ENCODE results near the gene ATP6AP2.

DNA sequence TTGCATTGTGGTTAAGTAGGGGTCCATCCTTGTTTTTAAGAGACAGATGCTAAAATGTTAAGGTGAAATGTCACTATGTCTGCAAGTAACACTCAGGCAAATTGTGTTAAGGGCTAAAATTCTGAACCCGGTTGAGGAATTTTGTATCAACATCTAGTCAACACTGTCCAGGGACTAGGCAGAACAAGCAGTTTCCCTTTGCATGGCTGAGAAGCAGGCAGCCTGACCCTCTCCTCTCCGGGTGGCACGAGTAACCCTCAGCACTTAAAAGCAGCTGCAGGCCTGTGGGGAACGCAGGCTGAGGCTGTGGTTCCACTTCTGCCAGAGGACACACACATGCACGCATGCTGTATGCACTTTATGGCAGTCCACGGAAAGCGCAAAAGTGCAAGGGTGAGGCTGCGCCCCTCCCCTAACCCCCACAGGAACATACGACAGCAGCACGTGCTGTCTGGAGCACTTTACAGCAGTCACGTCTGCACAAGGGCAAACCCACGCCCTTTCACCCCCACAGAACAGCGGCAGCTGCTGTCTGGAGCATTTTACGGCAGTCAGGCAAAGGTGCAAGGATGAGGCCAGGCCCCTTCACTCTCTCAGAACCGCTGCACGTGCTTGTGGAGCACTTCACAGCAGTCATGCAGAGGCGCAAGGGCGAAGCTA is 41.8 kb downstream of the ATP6AP2 start:
- TF ChIP-seq CTCF (conservative IDR thresholded peaks at IDR 0.05; ENCODE audit: low read length) (no peak), EZH2phosphoT487 (IDR thresholded peaks at IDR 0.05; ENCODE audit: borderline replicate concordance) (no peak)
